ENCODE results near the gene CTDP1.
"Not testable (repeated sequence)": the region's sequence is repeated elsewhere in the genome, so short reads cannot be mapped to it uniquely, and the experiment has no call there.

The CTDP1 gene

DNA sequence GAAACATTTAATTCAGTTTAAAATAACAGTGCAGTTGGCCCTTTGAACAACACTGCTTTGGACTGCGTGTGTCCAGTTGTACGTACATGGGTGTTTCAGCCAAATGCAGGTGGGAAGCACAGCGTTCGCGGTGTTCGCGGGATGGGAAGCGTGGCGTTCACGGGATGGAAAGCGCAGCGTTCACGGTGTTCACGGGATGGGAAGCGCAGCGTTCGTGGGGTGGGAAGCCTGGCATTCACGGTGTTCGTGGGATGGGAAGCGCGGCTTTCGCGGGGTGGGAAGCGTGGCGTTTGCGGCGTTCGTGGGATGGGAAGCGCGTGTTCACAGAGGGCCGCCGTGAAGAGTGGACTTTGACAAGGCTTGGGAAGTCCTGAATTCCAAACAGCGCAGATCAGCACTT lies 47.6 kb downstream of the CTDP1 start:
- DNase-seq: no peak

DNA sequence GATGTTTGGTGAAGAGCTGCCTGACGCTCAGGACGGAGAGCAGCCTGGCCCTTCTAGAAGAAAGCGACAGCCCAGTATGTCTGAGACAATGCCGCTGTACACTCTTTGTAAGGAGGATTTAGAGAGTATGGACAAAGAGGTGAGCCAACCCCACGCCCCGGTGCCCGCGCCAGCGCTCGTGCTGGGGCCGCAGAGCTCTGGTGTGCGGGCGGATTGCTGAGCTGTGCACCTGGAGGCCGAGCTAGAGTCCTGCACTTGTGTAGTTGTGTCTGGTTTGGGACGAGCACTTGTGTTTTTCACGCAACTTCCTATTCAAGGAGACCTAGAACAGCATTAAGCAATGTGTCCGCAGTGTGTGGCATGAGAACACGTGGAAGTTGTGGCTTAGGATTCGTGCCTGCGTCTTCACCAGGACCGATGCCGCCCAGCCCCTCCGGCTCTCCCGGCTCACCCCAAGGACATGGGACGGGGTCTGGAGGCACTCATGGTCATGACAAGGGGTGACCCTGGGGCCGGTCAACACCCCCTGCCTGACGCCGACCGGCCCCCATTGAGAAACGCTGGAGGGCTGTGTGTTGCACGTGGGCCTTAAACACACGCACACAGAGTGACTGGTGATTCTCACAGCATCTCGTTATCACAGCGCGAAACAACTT lies 49.5 kb downstream of the CTDP1 start:
- DNase-seq: no peak

DNA sequence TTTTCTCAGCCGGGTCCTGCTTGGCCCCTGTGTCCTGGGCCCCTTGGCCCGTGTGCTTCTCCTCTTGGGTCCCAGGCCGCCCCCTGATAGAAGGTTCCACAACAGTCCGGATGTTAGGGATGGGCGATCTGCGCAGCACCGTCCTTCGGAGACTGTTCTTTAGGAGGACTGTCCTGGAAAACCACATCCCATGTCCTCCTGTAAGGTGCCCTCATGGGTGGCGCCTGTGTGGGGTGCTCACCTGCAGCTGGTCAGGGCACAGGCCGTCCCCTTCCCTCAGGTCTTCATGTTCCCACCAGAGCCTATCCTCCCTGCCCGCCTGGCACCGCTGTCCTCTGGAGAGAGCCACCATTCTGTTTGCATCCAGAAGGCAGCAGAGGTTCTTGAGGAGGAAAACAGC lies 50.0 kb downstream of the CTDP1 start:
- DNase-seq: no peak

DNA sequence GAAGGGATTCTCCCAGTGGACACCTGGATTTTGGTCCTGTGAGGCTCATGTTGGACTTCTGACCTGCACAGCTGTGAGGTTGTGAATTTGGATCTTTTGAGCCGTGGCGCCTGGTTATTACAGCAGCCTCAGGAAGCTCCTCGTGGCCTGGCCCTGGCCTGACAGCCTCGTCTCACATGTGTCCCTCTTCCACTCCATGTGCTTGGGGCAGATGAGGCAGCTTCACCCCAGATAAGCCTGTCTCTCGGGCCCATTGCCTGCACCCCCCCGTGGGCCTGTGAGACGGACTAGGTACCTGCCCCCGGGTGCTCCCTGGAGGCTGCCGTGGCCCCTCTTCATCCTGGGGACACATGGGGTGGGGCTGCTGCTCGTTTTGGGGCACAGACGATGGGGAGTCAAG lies 51.2 kb downstream of the CTDP1 start:
- DNase-seq: no peak

DNA sequence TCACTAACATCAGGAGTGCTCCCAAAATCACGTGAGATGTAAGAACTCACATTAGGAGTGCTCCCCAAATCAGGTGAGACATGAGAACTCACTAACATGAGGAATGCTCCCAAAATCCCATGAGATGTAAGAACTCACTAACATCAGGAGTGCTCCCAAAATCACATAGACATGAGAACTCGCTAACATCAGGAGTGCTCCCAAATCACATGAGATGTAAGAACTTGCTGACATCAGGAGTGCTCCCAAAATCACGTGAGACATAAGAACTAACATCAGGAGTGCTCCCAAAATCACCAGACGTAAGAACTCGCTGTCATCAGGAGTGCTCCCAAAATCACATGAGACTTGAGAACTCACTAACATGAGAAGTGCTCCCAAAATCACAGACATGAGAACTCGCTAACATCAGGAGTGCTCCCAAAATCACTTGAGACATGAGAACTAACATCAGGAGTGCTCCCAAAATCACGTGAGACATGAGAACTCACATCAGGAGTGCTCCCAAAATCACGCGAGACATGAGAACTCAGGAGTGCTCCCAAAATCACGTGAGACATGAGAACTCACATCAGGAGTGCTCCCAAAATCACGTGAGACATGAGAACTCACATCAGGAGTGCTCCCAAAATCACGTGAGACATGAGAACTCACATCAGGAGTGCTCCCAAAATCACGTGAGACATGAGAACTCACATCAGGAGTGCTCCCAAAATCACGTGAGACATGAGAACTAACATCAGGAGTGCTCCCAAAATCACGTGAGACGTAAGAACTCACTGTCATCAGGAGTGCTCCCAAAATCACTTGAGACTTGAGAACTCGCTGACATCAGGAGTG lies 52.5 kb downstream of the CTDP1 start:
- not testable (repeated sequence) for DNase-seq

DNA sequence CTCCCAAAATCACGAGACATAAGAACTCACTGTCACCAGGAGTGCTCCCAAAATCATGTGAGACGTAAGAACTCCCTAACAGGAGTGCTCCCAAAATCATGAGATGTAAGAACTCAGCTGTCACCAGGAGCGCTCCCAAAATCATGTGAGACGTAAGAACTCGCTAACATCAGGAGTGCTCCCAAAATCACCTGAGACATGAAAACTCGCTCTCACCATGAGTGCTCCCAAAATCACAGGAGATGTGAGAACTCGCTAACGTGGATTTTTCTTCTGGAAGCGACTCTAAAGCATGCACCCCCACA lies 53.1 kb downstream of the CTDP1 start:
- DNase-seq: no peak

DNA sequence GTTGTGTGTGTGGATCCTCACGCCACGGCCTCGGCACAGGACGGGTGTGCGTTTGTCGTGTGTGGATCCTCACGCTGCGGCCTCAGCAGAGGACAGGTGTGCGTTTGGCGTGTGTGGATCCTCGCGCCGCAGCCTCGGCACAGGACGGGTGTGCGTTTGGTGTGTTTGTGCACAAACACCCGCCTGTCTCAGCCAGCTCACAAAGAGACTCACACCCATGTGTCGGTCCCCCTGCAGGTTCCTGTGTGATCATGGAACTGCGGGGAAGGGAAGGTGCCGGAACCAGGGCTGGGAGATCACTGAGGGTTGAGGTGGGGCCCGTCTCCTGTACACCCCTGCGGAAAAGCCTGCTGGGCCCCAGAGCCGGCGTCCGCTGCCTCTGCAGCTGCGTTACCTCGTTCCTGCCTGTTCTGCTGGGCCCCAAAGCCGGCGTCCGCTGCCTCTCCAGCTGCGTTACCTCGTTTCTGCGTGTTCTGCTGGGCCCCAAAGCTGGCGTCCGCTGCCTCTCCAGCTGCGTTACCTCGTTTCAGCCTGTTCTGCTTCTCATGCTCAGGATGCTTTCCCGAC lies 53.6 kb downstream of the CTDP1 start:
- no peak for DNase-seq

DNA sequence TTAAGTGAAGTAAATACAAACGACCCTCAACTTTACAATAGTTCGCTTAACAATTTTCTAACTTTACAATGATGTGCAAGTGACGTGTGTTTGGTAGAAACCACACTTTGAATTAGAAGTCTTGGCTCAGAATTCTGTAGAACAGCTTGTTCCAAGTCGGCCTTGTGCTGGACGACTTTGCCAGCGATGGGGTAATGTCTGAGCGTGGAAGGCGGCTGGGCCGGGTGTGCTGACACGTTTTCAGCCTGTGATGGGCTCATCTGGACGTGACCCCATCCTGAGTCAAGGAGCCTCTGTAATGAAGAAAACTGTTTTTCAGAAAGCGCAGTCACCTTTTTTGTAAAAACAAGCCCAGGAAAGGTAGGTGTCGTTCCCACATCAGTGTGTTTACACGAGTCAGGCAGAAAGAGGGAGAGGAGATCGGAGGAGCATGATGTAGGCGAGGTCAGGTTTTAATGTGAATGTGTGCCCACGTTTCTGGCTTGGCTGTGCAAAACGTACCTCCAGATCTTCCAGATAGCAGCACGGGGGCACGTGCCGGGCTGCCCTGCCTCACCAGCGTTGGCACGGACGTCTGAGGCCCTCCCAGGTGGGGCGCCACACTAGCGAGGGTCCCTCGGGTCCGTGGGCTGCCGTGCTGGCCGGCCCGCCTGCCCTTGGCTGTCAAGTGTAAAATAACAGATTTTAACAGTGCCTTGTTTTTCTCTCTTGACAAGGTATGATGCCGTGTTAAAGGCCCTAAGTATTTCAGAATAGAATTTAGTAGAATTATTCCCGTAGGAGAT lies 54.6 kb downstream of the CTDP1 start:
- DNase-seq: no peak

DNA sequence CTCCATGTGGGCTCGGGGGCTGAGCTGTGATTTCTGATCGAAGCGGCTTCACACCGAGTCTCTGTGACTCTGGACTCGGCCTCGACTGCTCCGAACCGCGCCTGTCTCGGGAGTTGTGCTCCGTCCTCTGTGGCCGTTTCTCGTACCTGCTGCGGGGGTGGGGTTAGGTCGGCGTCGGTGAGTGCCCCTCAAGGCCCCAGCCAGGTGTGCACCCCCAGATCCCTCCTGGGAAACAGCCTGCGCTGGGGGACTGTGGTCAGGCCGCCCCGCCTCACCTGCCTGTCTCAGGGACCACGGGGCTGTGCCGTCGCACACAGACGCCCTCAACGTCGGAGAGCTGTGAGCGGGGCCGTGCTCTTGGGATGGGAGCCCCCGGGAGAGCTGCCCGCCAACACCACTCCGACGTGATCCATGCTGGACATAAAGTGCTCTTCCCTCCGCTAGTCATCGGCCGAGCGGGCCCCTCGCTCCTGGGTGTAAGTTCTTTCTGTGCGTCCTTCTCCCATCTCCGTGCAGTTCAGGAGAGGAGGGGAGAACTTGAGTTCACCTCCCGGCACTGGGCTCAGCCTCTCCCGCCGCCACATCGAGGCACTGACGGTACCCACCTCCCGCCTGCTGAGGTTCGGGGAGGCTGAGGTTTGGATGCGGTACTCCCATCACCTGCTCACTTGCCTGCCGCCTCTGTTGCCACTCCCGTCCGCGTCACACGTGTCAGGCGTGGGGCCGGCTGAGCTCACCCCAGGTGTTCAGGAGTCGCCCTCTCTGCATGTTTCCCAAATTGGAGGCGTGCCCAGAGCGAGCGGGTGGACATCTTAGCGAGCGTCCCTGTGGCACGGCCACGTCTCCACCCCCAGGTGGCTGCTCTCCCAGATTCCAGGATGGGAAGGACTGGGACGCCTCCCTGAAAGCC lies 55.7 kb downstream of the CTDP1 start:
- DNase-seq: no peak

DNA sequence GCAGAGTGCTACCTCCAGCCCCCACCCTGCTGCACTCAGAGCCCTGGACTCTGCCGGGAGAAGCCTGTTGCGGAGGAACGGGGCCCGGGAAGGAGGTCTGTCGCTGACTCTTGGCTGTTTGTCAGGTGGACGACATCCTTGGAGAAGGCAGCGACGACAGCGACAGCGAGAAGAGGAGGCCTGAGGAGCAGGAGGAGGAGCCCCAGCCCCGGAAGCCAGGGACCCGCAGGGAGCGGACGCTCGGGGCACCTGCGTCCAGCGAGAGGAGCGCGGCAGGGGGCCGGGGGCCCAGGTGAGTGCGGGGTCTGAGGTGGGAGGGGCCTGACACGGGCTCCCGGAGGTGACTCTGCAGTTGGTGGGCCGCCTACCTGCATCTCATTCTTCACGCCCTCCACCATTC lies 56.6 kb downstream of the CTDP1 start:
- DNase-seq: no peak

DNA sequence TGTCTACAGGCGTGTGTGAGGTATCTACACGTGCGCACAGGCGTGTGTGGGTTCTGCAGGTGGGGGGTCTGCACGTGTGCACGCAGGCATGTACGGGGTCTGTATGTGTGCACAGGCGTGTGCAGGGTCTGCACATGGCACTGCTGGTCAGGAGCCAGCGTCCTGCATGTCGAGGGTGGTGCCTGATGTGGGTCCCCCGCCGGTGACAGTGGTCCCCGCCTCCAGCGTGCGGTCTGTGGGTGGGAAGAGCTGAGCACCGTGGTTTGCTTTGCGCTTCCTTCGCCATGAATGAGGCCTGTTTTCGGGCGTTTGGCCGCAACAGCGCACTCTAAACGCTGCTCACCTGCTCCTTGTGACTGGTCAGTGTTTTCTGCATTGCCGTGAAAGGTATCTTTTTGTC lies 57.2 kb downstream of the CTDP1 start:
- DNase-seq: no peak

DNA sequence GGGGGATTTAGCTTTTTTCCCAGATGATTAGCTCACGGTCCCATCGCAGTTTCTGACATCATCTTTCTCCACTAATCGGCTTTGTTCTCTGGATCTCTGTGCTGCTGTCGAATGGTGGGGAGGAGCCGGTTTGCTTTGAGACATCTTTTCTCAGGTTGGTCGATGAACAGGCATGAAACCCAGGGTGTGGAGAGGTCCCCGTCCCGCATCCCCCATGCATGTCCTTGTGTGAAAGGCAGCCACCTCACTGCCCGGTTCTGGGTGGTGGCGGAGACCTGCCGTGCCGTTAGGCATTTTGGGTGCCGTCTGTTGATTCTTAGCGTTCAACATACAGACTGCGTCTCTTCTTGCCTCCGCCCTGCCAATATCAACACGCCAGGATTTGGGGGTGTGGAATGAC lies 57.8 kb downstream of the CTDP1 start:
- DNase-seq: no peak

DNA sequence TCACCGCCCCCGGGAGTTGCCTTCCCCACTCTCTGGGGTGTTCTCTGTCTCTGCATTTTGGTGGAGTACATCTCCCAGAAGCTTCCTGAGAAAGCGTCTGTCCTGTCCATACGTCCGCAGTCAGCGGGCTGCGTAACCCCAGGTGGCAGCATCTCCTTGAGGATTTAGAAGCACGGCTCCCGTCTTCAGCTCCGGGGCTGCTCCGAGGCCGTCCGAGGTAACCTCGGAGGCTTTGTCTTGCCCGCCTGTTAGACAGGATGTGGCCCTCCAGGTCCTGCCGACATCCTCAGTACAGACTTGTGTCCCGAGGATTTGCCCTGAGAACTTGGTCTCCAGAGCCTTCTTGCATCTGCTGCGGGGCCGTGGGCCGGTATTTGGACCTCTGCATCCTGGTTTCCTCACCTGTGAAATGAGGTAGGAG lies 58.4 kb downstream of the CTDP1 start:
- no peak for DNase-seq

DNA sequence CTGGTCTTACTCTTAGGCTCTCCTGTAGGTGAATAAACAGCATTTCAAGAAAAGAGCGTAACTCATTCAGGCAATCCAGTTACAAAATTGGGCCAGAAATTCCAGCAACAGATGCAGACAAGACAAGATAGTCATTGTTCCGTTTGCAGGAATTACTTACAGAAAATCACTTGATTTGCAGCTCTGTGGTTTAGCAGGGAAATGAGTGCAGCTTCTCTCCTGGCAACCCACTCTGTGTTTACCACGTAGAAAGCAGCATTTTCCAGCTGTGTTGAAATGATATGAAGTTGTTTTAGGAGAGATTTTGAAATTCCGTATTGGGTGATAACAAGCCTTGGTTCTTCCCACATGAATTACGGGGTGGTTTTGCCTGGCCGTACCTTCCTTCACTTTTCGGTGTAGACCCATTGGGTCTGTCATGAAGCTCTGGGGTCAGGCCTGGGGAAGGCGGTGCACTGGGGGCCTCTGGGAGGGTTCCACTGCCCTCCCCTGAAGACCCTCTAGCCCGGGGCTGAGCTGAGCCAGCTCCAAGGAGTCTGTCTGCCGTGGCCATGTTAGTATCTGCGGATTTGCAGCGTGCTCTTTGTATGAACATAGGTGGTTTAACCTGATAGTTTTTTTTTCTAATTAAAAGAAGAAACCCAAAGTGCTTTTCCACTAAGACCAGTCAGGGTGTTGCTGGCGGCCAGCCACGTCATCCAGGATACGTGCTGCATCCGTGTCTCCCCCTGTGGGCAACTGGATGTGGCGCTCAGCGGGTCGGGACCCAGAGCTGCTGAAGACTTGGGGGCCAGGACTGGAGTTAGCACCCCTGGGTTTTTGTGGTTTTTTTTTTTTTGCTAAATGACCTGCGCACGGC lies 59.2 kb downstream of the CTDP1 start:
- DNase-seq: no peak

DNA sequence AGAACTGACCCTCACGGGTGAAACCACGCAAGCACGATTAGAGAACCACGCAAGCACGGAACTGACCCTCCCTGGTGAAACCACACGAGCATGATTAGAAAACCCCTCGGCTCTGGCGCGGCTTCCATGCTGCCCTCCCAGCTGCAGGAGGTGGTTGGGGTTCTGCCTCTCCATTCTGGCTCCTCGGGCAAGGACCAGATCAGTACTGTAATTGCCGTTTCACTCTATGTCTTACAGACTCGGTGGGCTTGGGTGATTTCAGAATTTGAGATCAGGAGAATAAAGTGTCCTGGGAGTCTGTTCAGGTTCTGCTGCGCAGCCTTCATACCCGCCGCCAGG lies 59.8 kb downstream of the CTDP1 start:
- no peak for DNase-seq

DNA sequence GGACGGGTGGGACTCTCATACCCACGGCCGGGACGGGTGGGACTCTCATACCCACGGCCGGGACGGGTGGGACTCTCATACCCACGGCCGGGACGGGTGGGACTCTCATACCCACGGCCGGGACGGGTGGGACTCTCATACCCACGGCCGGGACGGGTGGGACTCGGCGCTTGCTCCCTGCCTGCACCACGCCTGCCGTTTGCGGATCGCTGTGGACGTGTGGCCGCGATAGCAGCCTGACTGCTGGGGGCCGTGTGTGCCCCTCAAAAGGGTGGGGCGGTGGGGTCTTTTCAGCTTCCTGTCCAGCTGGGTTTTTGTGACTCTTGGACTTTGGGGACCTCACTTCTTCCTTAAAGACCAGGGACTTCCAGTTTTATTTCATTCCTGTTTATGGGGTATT lies 60.4 kb downstream of the CTDP1 start:
- DNase-seq: not testable (repeated sequence)

DNA sequence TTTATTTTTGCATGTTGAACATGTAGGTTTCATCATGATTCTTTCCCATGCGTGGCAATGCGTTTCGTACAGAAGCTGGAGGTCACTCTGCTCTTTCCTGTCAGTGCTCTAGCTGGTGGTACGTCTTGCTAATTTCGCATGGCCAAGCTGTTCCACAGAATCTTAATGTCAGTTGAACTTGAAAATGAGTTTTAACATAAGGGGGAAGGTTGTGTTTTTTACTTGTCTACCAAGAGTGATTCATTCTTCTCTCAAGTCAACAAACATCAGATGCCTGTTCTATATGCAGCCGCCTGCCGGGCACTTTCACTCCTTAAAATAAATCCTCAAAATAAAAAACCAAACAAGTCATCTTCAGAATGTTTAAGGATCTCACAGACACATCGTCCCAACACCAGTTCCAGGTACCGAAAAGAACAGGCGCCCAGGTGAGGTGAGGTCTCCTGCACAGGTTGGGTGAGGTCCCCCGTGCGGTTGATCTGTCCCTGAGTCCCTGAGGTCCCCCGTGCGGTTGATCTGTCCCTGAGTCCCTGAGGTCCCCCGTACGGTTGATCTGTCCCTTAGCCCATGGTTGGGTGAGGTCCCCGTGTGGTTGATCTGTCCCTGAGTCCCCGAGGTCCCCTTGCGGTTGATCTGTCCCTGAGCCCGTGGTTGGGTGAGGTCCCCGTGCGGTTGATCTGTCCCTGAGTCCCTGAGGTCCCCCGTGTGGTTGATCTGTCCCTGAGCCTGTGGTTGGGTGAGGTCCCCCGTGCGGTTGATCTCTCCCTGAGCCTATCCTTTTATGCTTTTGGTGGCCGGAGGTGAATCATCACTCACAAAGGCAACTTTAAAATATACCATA lies 61.1 kb downstream of the CTDP1 start:
- no peak for DNase-seq

DNA sequence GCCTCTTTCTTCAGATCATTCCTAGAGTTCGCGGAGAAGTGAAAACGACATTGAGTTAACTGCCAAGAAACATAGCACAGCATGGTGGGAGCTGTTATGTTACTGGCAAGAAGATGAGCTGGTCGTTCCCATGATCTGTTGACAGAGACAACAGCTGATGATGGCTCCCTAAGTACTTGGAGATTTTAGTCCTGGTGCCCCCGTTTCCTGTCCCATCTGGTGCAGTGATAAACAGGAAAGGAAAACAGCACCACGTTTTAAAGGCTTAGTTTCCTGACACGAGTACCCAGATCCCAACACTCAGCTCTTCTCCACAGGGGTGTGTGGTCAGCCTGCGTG lies 61.7 kb downstream of the CTDP1 start:
- DNase-seq: no peak

DNA sequence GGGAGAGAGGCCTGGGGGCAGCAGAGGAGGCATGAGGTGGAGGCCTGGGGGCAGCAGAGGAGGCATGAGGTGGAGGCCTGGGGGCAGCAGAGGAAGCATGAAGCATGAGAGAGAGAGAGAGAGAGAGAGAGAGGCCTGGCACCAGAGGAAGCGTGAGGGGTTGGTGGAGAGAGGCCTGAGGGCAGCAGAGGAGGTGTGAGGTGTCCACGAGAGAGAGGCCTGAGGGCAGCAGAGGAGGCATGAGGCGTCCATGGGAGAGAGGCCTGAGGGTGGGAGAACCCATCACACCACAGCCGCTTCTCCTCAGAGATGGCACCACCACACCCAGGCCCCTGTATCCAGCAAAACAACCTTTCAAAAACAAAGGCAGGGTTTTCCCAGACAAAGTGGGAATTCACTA lies 62.5 kb downstream of the CTDP1 start:
- no peak for DNase-seq

DNA sequence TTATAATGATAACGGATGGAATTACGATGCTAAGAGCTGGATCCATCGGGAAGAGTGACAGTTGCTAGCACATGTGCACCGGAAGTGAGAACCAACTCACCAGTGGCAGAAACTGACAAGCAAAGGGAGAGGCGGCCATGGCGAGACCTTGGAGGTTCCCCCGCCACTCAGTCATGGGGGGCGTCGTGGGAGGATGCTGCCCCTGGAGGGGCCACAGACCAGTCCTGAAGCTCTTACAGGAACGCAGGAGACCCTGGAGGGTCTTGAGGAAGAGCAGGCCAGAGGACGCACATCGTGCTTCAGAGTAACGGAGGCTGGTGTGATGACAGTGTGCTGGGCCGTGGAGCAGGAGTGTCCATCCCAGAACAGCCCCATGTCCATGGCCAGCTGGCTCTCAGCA lies 65.0 kb downstream of the CTDP1 start:
- no peak for DNase-seq

DNA sequence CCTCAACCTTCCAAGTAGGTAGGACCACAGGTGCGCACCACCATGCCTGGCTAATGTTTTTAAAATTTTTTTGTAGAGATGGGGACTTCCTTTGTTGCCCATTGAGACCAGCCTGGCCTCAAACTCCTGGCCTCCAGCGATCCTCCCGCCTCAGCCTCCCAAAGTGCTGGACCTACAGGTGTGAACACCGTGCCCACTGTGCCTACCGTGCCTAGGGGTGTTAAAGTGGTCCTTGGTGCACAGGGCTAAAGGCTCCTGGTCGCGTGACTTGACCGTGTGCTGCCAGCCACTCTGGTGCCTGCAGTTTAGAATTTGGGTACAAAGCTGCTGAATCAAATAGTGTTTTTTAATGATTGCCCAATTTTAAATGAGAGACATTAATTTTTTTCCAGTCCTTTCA lies 67.1 kb downstream of the CTDP1 start:
- DNase-seq: no peak
